22Rv1 (cell line): ENCODE results near the gene GNL3L.
A peak's percentile ranks its signal among the peaks of the same experiment; 100 is the strongest.

Source experiments
- H3K27ac ChIP-seq: fragments of 450-650 bp; 2 replicates; pipeline ENCODE4 v1.5.1; 2017
- CTCF ChIP-seq: fragments of 450-650 bp; IDR thresholded peaks from 2 replicates; pipeline ENCODE4 v1.5.1; 2017; ENCODE audit warnings: mild to moderate bottlenecking
- ZFX ChIP-seq: fragments of 450-650 bp; IDR thresholded peaks from 2 replicates; pipeline ENCODE4 v1.6.1; 2017; ENCODE audit warnings: antibody characterized with exemption, borderline replicate concordance

The GNL3L gene

GRCh38 chrX:54494989-54495813, 34.8 kb upstream of the GNL3L start:
- H3K27ac ChIP-seq = no peak overlapping the region
- TF ChIP-seq CTCF (no peak), ZFX (no peak)

- TF ChIP-seq ZFX (no peak), CTCF (no peak)
- H3K27ac ChIP-seq = no peak within 1 kb of the TSS
Measured at GRCh38 chrX:54495814-54496516, 34.1 kb upstream of the GNL3L start, which contains the start of gene FGD1. Gene FGD1, minus strand, starts transcription at chrX:54496234. Its CDS starts 802 bp downstream, at chrX:54495432.

GRCh38 chrX:54496517-54496852, 33.5 kb upstream of the GNL3L start:
- no peak overlapping the region for H3K27ac ChIP-seq
- TF ChIP-seq ZFX (no peak), CTCF (no peak)

GRCh38 chrX:54496936-54497335, 33.1 kb upstream of the GNL3L start:
- no peak overlapping the region for H3K27ac ChIP-seq

GRCh38 chrX:54509400-54509799, 20.6 kb upstream of the GNL3L start:
- no peak for TF ChIP-seq ZFX
- no peak for TF ChIP-seq CTCF
- H3K27ac ChIP-seq = no peak overlapping the region

More at GRCh38 chrX:54496936-54497335, 33.1 kb upstream of the GNL3L start:
- TF ChIP-seq ZFX (no peak), CTCF (no peak)

GRCh38 chrX:54529151-54529550, 868 bp upstream of the GNL3L start:
- H3K27ac ChIP-seq = peak overlapping the region; percentile 79
- TF ChIP-seq CTCF (no peak), ZFX (no peak)

GRCh38 chrX:54530357-54530900, 410 bp downstream of the GNL3L start:
- H3K27ac ChIP-seq = peak overlapping the region; percentile 79
- no peak for TF ChIP-seq ZFX
- TF ChIP-seq CTCF = no peak
